Stromal cell of bone marrow (primary cell): ENCODE data around the gene UBL7.
"Not testable (repeated sequence)": the region's sequence is repeated elsewhere in the genome, so short reads cannot be mapped to it uniquely, and the experiment has no call there.

Experiments used
- DNase-seq: peaks from one replicate; pipeline ENCODE4 v3.0.0-alpha.2; 2012; ENCODE audit warnings: low read depth

Gene UBL7, protein sequence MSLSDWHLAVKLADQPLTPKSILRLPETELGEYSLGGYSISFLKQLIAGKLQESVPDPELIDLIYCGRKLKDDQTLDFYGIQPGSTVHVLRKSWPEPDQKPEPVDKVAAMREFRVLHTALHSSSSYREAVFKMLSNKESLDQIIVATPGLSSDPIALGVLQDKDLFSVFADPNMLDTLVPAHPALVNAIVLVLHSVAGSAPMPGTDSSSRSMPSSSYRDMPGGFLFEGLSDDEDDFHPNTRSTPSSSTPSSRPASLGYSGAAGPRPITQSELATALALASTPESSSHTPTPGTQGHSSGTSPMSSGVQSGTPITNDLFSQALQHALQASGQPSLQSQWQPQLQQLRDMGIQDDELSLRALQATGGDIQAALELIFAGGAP

DNA sequence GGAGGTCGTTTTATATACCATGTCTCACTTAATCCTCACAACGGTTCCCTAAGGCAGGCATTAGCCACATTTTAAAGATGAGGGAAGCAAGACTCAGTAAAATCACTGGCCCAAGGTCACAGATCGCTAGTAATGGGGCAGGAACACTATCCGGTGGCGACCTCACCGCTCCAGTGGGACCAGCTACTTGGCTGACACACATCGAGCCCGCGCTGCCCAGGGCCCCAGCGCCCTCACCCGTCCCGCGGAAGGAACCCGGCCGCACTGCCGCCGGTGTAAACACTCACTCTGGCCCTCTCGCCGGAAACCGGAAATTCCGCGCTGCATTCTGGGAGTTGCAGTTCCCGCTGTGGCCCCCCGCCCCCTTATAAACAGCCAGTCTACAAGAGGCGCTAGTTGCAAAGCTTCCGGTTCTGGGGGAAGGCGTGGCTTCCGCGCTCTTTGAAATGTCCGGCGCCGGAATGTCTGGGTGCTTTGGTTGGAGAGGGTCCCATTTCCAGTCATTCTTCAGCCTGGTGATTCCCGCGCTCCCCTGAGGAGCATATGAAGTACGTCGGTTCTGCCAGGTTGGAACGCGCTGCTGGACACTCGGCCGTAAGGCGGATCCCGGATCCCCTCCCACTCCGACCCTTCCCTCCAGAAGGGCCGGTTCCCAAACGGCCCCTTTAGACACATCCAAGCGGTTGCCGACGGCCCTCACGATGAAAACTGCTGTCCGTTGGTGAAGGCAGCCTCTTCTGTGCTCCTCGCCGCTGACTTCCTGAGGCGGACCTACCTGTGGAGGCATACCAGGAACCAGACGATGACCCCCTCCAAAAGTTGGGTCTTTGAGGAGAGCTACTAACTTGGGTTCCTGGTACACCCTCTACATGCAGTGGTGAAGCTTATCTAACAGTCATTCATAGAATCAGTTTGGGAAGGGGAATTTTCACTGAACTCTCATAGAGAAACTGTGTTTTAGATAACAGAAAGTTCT lies at the start of gene UBL7:
Gene UBL7, minus strand, starts transcription at position 290 of the 976 bp plus-strand sequence. CDS start 2,293 bp downstream, outside the sequence.
- DNase-seq: peak; percentile 96

- no peak for DNase-seq
Observed at GRCh38 chr15:74506515-74506840, 45.5 kb upstream of the UBL7 start.

- no peak for DNase-seq
Observed at GRCh38 chr15:74505837-74506514, 45.0 kb upstream of the UBL7 start.

DNA sequence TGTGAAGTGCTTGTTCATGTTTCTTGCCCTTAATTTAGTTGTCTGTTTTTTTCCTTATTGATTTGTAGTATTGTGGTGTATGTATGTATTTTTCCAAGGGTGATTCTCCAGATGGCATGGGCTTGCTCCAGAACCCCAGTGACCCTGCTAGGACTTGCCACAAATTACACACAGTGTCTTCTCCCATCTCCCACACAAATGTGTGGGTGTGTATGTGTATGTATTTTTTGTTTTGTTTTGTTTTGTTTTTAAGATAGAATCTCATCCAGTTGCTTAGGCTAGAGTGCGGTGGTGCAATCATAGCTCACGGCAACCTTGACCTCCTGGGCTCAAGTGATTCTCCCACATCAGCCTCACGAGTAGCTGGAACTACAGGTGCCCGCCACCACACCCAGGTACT lies 43.9 kb upstream of the UBL7 start:
- no peak for DNase-seq

DNA sequence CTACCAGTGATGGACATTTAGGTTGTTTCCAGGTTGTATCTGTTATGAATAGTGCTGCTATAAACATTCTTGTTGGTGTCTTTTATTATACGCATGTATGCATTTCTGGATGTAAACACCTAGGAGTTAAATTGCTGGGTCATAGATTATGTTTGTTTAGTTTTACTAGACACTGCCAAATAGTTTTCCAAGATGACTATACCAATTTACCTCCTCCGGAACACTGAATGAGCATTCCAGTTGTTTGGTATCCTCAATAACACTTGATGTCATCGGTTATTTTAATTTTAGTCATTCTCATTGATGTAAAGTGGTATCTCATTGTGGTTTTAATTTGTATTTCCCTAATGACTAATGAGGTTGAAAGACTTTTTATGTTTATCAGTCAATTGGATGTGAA lies 43.5 kb upstream of the UBL7 start:
- no peak for DNase-seq

- DNase-seq: no peak
Observed at GRCh38 chr15:74502301-74502700, 41.3 kb upstream of the UBL7 start.

DNA sequence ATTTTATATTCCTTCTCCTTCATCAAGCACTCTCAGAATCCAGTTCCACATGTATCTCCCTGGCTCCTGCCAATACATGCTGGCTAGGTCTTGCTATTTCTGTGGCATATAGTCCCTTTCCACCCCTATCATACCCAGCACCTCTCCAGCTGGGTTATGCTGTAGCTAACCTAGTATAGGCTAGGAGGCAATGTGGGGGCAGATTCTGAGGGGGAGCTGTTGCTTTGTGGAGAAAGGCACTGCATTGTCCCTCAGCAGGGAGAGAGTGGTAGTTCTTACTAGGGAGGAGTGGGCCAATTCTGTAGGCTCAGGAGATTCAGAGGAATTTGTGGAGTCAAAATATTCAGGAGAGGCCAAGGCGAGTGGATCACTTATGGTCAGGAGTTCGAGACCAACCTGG lies 39.4 kb upstream of the UBL7 start:
- DNase-seq: no peak

DNA sequence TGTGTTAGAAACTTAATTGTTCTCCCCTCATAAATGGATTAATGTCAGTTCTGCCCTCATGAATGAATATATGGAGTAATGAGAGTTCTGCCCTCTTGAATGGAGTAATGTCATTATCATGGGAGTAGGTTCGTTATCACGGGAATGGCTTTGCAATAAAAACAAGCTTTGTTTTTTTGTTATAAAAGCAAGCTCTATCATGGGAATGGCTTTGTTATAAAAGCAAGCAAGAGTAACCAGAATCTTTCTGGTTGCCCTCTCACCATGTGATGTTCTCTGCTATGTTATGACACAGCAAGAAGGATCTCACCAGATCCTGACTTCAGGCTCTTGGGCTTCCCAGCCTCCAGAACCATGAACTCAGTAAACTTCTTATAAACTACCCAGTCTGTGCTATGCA lies 38.4 kb upstream of the UBL7 start:
- DNase-seq: no peak

- no peak for DNase-seq
Observed at GRCh38 chr15:74497584-74497983, 36.6 kb upstream of the UBL7 start.

- DNase-seq: no peak
Observed at GRCh38 chr15:74496648-74497047, 35.7 kb upstream of the UBL7 start.

DNA sequence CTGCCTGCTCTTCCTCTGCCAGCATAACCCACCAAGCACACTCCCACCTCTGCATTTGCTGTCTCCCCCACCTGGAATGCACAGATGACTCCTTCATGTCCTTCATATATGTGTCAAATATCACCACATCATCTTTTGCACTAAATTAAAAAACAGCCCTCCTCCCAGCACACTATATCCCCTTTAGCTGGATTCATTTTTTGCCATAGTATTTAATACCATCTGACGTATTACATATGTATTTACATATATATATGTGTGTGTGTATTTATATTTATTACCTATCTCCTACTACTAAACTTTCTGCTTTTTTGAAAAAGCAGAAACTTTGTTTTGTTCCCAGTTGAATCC lies 29.4 kb upstream of the UBL7 start:
- DNase-seq: no peak

- no peak for DNase-seq
Observed at GRCh38 chr15:74489518-74490338, 28.8 kb upstream of the UBL7 start.

- no peak for DNase-seq
Observed at GRCh38 chr15:74488776-74489175, 27.8 kb upstream of the UBL7 start.

- no peak for DNase-seq
Observed at GRCh38 chr15:74482661-74483060, 21.7 kb upstream of the UBL7 start.

DNA sequence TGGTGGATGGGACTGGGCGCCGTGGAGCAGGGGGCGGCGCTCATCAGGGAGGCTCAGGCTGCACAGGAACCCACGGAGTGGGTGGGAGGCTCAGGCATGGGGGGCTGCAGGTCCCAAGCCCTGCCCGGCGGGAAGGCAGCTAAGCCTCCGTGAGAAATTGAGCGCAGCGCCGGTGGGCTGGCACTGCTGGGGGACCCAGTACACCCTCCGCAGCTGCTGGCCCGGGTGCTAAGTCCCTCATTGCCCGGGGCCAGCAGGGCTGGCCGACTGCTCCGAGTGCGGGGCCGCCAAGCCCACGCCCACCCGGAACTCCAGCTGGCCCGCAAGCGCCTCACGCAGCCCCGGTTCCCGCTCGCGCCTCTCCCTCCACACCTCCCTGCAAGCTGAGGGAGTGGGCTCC lies 19.4 kb upstream of the UBL7 start:
- not testable (repeated sequence) for DNase-seq

DNA sequence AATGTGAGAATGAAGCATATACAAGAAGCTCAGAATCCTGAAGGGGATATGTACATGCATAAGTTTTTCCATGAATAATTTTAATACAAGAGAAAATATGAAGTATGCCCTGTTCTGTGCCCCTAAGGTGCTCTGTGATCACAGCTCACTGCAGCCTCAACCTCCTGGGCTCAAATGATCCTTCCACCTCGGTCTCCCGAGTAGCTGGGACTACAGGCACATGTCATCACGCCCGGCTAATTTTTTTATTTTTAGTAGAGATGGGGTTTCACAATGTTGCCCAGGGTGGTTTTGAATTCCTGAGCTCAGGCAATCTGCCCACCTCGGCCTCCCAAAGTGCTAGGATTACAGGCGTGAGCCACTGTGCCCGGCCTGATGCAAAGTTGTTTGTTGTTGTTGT lies 10.7 kb upstream of the UBL7 start:
- not testable (repeated sequence) for DNase-seq

GRCh38 chr15:74470631-74471395 lies 9.9 kb upstream of the UBL7 start:
- no peak for DNase-seq

DNA sequence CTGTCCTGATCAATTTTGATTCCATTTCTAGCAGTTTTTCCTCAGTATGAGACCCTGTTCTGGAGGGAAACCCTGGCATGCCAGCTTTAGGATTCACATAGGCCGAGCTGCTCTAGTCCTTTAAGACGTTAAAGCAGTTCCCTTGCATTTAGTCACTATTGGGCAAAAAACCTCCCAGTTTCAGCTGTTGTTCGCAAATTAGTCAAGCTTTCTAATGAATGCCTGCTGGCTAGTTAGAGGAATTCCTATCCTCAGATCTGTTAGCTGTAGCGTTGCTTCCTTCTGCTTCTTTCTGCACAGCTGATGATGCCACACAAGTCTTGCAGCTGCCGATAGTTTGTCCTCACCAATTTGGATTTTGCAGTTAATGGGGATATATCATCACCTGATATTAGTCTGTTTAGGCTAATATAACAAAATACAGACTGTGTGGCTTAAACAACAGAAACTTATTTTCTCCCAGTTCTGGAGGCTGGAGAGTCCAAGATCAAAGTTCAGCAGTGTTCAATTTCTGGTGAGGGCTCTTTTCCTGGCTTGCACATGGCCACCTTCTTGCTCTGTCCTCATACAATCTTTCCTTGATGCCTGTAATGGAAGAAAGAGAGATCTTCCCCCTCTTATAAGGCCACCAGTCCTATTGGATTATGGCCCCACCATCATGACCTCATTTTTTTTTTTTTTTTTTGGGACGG lies 7.5 kb upstream of the UBL7 start:
- no peak for DNase-seq

DNA sequence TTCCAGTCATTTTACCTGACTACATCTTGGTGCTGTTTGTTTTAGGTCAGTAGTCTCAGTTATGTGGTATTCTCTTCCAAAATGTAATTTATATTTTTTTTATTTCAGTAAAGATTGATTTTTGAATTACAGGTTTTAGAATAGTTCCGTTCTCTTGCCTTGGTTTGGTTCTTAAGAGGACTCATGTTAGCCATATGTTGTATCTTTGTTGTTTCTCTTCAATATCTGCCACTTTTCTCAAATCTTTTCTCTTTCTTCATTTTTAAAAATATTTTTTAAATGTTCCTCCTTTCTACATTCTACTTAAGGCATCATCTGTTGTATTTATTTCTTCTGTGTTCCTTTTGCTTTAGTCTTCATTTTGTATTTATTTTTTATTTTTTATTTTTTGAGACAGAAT lies 5.6 kb upstream of the UBL7 start:
- no peak for DNase-seq

DNA sequence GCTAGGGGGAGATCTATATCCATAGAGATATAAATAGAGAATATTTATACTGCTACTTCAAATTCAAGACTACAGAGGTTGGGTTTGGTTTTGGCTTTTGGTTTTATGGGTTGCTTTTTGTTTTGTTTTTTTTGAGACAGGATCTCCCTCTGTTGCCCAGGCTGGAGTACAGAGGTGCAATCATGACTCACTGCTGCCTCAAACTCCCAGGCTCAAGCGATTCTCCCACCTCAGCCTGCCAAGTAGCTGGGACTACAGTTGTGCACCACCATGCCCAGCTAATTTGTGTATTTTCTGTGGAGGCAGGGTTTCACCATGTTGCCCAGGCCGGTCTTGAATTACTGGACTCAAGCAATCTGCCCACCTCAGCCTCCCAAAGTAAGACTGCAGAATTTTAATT lies 3.9 kb upstream of the UBL7 start:
- DNase-seq: no peak
